HG03039 (cell line): ENCODE measurements around the gene FCMR.

Experiments used
- ATAC-seq: cut with Tn5 transposase; IDR thresholded peaks from one replicate; pipeline ENCODE4 v1.9.1; 2021; ENCODE audit warnings: mild to moderate bottlenecking, moderate library complexity; ENCODE audit not compliant: unreplicated experiment

The FCMR gene

GRCh38 chr1:206951318-206952100, 29.8 kb upstream of the FCMR start:
- no peak for ATAC-seq

GRCh38 chr1:206949641-206950040, 27.9 kb upstream of the FCMR start:
- no peak for ATAC-seq

GRCh38 chr1:206949208-206949607, 27.5 kb upstream of the FCMR start:
- no peak for ATAC-seq

GRCh38 chr1:206947255-206947654, 25.5 kb upstream of the FCMR start:
- ATAC-seq, result no peak

GRCh38 chr1:206946261-206946660, 24.5 kb upstream of the FCMR start, which contains the start of gene PIGR:
TSS of gene PIGR (minus strand) at chr1:206946466. CDS start at chr1:206940531, 5,935 bp downstream.
- ATAC-seq, result no peak

- no peak for ATAC-seq
These were observed 24.0 kb upstream of the FCMR start for GRCh38 chr1:206945779-206946178.

- ATAC-seq, result no peak
These were observed 23.0 kb upstream of the FCMR start for GRCh38 chr1:206944703-206945102.

- no peak for ATAC-seq
These were observed 20.2 kb upstream of the FCMR start for GRCh38 chr1:206941766-206942418.

GRCh38 chr1:206940588-206940936, 18.8 kb upstream of the FCMR start:
- no peak for ATAC-seq

- ATAC-seq, result no peak
These were observed 18.3 kb upstream of the FCMR start for GRCh38 chr1:206939841-206940587.

GRCh38 chr1:206939131-206939530, 17.4 kb upstream of the FCMR start:
- no peak for ATAC-seq

- no peak for ATAC-seq
These were observed 15.7 kb upstream of the FCMR start for GRCh38 chr1:206937425-206937824.

GRCh38 chr1:206935491-206936067, 13.8 kb upstream of the FCMR start:
- no peak for ATAC-seq

GRCh38 chr1:206933333-206933945, 11.7 kb upstream of the FCMR start:
- ATAC-seq, result no peak

GRCh38 chr1:206932177-206932576, 10.4 kb upstream of the FCMR start:
- ATAC-seq, result no peak

- ATAC-seq, result no peak
These were observed 10.0 kb upstream of the FCMR start for GRCh38 chr1:206931709-206932108.

GRCh38 chr1:206930210-206930798, 8.6 kb upstream of the FCMR start:
- ATAC-seq, result peak; percentile 67

- ATAC-seq, result no peak
These were observed 7.8 kb upstream of the FCMR start for GRCh38 chr1:206929524-206929923.

- ATAC-seq, result no peak
These were observed 4.5 kb upstream of the FCMR start for GRCh38 chr1:206926286-206926685.

- ATAC-seq, result peak; percentile 41
These were observed 3.5 kb upstream of the FCMR start for GRCh38 chr1:206925106-206925736.
